ENCODE data around the gene COL5A1.
A peak's percentile ranks its signal among the peaks of the same experiment; 100 is the strongest.
"Not testable (repeated sequence)": the region's sequence is repeated elsewhere in the genome, so short reads cannot be mapped to it uniquely, and the experiment has no call there.

Gene COL5A1

DNA sequence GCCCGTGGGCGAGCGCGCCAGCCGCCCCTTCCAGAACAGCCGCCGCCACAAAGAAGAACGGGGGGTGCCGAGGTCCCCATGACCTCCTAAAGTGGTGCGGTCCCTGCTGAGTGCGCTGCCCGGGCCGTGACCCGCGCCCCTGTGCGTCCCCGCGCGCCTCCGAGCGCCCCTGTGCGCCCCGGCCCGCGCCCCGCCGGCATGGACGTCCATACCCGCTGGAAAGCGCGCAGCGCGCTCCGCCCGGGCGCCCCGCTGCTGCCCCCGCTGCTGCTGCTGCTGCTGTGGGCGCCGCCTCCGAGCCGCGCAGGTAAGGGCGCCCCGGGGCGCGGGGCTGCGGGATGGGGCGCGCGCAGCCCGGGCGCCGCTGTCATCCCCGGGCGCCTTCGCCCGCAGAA, 384 bp downstream of the COL5A1 start:
- DNase-seq: no peak

GRCh38 chr9:134642385-134643181, 980 bp downstream of the COL5A1 start:
- peak; percentile 62 for DNase-seq

- no peak for DNase-seq
Observed at GRCh38 chr9:134643222-134643671, 1.6 kb downstream of the COL5A1 start.

DNA sequence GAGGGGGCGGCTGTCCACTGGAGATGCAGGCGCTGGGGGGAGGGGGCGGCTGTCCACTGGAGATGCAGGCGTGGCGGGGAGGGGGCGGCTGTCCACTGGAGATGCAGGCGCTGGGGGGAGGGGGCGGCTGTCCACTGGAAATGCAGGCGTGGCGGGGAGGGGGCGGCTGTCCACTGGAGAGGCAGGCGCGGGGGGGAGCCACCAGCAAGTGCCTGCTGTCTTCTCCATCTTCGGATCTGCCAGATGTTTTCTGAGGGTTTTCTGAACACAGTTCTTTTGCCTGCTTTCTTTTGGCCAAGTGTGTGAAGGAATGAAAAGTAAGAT, 2.8 kb downstream of the COL5A1 start:
- not testable (repeated sequence) for DNase-seq

- peak; percentile 92 for DNase-seq
Observed at GRCh38 chr9:134644725-134645606, 3.4 kb downstream of the COL5A1 start.

DNA sequence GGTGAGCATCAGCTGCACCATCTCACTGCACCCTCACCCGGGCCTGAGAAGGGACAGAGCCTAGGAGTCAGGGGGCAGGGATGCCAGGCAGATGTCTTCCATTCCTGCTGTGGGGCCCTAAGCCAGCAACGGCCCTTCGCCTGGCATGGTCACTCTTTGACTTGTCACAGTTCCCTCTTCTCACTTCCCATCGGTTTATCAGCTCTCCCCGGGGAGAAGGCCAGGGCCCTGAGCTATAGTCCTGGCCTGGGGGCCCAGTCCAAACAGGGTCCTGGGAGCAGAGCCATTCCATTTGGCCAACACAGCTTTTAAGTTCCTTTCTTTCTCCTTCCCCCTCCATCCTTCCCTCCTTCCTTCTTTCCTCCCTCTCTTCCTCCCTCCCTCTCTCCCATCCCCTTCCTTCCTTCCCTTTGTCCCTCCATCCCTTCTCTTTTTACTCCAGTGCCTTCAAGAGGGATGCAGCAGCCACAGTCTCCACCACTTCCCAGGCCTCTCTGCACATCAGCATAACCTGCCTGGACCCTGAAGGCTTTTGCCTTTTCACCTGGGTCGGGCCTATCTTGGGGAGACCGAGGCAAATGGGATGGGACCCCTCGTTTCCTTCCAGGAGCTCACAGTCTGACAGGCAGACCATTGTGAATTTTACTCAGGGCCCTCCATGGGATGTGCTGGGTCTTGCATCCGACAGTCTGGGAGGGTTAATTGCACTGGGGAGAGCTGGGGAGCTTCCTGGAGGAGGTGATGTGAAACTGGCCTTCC, 4.2 kb downstream of the COL5A1 start:
- DNase-seq: no peak

GRCh38 chr9:134647359-134648080, 5.9 kb downstream of the COL5A1 start:
- DNase-seq: no peak

DNA sequence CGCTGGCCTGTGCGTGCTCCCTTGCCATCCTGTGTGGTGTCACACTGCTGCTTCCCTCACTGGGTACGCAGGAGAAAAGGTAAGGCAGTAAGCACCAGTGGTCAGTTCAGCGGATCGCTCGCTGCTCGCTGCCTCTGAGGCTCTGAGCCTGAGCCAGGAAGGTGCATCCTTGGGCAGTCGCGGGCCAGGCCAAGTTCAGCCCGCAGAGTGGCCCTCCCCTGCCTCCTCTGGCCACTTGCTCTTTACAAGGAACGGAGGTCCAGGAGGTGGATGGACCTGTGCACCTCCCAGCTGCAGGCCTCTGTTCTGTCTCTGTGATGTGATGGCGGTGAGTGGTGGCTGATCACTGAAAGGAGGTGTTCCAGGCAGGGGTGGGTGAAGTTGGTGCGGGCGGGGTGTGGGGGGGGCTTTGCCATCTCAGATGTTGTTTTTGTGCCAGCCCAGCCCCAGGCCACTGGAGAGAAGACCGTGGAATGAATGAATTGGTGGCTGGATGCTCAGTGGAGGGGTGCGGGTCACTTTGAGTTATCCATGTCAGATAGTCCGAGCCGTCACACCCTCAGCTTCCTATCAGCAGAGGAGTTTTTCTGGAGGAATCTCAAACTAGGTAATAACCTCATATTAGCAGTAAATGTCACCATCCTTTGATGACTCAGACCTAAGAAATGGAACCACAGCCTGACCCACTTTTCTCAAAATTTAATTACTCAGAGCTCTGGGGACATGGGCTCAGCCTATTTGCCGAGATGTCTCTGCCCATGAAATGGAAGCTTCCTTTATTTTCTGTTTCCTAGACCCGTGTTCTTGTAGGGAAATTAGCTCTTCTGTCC, 7.3 kb downstream of the COL5A1 start:
- DNase-seq: no peak

GRCh38 chr9:134650431-134651190, 9.0 kb downstream of the COL5A1 start:
- DNase-seq: no peak

DNA sequence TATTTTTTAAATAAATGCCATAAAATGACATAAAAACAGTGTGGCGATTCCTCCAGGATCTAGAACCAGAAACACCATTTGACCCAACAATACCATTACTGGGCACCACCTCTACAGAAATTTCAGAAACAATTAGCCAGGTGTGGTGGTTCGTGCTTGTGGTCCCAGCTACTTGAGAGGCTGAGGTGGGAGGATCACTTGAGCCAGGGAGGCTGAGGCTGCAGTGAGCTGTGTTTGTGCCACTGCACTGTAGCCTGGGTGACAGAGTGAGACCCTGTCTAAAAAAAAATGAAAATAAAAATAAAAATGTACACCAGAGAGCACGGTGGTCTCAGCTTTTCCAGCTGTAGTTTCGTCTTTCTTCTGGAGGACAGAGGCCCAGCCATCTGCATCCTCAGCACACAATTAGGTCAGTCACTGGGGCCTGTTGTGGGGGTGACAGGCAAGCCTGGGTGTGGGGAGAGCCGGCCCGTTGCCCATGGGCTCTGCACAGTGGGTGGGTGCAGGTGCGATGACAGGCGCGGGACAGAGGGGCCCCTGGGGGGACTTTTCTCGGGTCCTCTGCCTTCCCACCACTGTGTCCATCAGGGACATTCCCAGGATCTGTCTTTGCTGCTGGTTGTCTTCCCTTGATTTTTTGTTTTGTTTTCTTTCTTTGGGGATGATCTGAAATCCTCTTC, 9.8 kb downstream of the COL5A1 start:
- no peak for DNase-seq

- no peak for DNase-seq
Observed at GRCh38 chr9:134652291-134653225, 11.0 kb downstream of the COL5A1 start.

GRCh38 chr9:134653259-134654009, 11.8 kb downstream of the COL5A1 start:
- DNase-seq: no peak

DNA sequence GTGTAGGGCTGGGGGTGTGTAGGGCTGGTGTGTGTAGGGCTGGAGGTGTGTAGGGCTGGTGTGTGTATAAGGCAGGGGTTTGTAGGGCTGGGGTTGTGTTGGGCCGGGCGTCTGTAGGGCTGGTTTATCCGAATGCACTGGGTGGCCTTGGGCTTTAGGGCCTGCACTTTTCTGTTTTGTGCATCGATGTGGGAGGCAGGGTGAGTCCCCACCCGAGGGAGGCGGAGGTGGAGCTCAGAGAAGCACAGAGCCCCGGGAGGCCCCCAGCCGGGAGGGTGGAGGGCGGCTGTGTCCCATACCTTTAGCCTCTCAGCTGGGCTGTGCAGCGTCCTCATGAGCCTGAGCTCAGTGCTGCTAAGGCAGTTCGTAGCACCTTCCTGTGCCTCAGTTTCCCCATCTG, 13.5 kb downstream of the COL5A1 start:
- no peak for DNase-seq

- no peak for DNase-seq
Observed at GRCh38 chr9:134655586-134656333, 14.2 kb downstream of the COL5A1 start.

DNA sequence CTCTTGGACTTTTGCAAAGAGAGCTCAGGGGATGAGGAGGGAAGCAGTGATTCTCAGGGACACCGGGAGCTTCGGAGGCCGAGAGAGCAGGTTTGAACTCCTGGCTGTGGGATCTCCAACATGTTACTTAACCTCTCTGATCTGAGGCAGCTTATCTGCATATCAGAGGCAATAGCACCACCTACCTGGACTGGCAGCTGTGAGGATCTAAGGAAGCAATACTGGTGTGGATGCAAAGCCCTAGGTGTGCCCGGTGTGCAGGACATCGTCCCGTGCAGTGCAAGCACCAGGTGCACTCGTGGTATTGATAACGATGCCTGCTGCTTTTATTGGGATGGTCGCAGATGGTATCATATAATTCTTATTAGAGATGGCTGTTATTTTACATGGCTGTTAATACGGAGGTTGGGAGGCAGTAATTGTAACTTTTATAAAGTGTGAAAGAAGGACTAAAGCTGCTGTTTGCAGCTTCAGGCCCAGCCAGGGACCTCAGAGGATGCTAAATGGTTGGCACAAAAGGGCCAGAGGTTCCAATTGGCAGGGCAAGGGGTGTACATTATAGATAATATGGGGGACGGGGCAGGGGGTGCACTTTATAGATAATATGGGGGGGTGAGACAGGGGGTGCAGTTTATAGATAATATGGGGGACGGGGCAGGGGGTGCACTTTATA, 14.9 kb downstream of the COL5A1 start:
- DNase-seq: no peak

GRCh38 chr9:134657666-134658377, 16.2 kb downstream of the COL5A1 start:
- DNase-seq: no peak
